GM23248 (cell line): ENCODE data around the gene PHOX2A. TPM values are rescaled to one million over a fixed set of nuclear protein-coding genes. Genes with fewer than 3 reads are reported as not detected.

Experiments
- DNase-seq: peaks from one replicate; pipeline ENCODE4 v3.0.0-alpha.2; 2015
- H2AFZ ChIP-seq: fragments of 200-600 bp; sonication (generic); 2 replicates; pipeline ENCODE4 v1.6.1; 2016; ENCODE audit warnings: antibody characterized with exemption
- H3F3A ChIP-seq: fragments of 200-600 bp; sonication (generic); 2 replicates; pipeline ENCODE4 v1.6.1; 2016; ENCODE audit warnings: mild to moderate bottlenecking, antibody characterized with exemption, mixed run types; ENCODE audit not compliant: insufficient read depth
- H3K27ac ChIP-seq: fragments of 200-600 bp; sonication (generic); 2 replicates; pipeline ENCODE4 v1.5.1; 2016; ENCODE audit warnings: mild to moderate bottlenecking
- H3K27me3 ChIP-seq: fragments of 200-600 bp; sonication (generic); replicated peaks from 2 replicates; pipeline ENCODE4 v1.6.1; 2016; ENCODE audit warnings: mild to moderate bottlenecking; ENCODE audit not compliant: insufficient read depth
- H3K36me3 ChIP-seq: fragments of 200-600 bp; sonication (generic); 2 replicates; pipeline ENCODE4 v1.6.1; 2016; ENCODE audit warnings: low read depth, mild to moderate bottlenecking
- H3K4me1 ChIP-seq: fragments of 200-600 bp; sonication (generic); 2 replicates; pipeline ENCODE4 v1.6.1; 2016; ENCODE audit warnings: mild to moderate bottlenecking; ENCODE audit not compliant: insufficient read depth
- H3K4me2 ChIP-seq: fragments of 200-600 bp; sonication (generic); one replicate; pipeline ENCODE4 v1.6.1; 2016; ENCODE audit warnings: mild to moderate bottlenecking; ENCODE audit not compliant: unreplicated experiment
- H3K4me3 ChIP-seq: fragments of 200-600 bp; sonication (generic); 2 replicates; pipeline ENCODE4 v1.5.1; 2016; ENCODE audit warnings: mild to moderate bottlenecking
- H3K79me2 ChIP-seq: fragments of 200-600 bp; sonication (generic); 2 replicates; pipeline ENCODE4 v1.6.1; 2016; ENCODE audit warnings: mild to moderate bottlenecking; ENCODE audit not compliant: insufficient read depth
- H3K9ac ChIP-seq: fragments of 200-600 bp; sonication (generic); 2 replicates; pipeline ENCODE4 v1.6.1; 2016; ENCODE audit warnings: mild to moderate bottlenecking
- H3K9me2 ChIP-seq: fragments of 200-600 bp; sonication (generic); 2 replicates; pipeline ENCODE4 v1.6.1; 2016; ENCODE audit warnings: mixed run types, mild to moderate bottlenecking, moderate library complexity; ENCODE audit not compliant: insufficient read depth
- H3K9me3 ChIP-seq: fragments of 200-600 bp; sonication (generic); one replicate; pipeline ENCODE4 v1.6.1; 2017; ENCODE audit warnings: low read depth
- H4K20me1 ChIP-seq: fragments of 200-600 bp; sonication (generic); 2 replicates; pipeline ENCODE4 v1.6.0; 2016; ENCODE audit not compliant: insufficient read depth
- EZH2 ChIP-seq: fragments of 200-600 bp; sonication (generic); IDR thresholded peaks from 2 replicates; pipeline ENCODE4 v1.6.1; 2018; ENCODE audit warnings: antibody characterized with exemption, mild to moderate bottlenecking; ENCODE audit not compliant: insufficient read depth, poor library complexity, severe bottlenecking
- EZH2phosphoT487 ChIP-seq: fragments of 200-600 bp; sonication (generic); IDR thresholded peaks from 2 replicates; pipeline ENCODE4 v1.6.1; 2018; ENCODE audit warnings: antibody characterized with exemption, moderate library complexity, mild to moderate bottlenecking, low read depth; ENCODE audit not compliant: insufficient read depth
- WGBS, 2 experiments: methylation state at CpG; one replicate each; pipeline ENCODE4 v1.1.6; 2015 to 2017; ENCODE audit warnings: low lambda C conversion rate in 2 of 2, low coverage in 1 of 2; ENCODE audit errors: missing lambda C conversion rate in 2 of 2; 5-methylcytosine and 5-hydroxymethylcytosine counted together
- in situ Hi-C: fragments of 300-500 bp; cut with MboI; formaldehyde crosslinking; loops from 2 replicates; pipeline ENCODE4 v1.15.0; 2020
- polyA plus RNA-seq: library from polyadenylated mRNA; unstranded; fragments of >200 nt; fragmentation: Nextera tagmentation; extraction: Ambion mirVana; gene quantifications from 2 replicates; pipeline ENCODE4 v1.2.1, GENCODE V29; 2016
- total RNA-seq: library from RNA; depleted of rRNA; stranded (reverse); fragments of >200 nt; shearing (Covaris generic); gene quantifications from 2 replicates; pipeline ENCODE4 v1.2.3, GENCODE V29; 2014; rRNA removed

The PHOX2A gene
- total and polyA plus RNA-seq, 2 experiments from 2014 or later = not detected

- Histone ChIP-seq H4K20me1 (no peaks in the 10 kb centered on the region), H3K9ac (no peak within 1 kb of the TSS), H3K27ac (no peak within 1 kb of the TSS), H3K9me3 (no peaks in the 10 kb centered on the region), H3K4me2 (no peak within 1 kb of the TSS), H2AFZ (no peak within 1 kb of the TSS), H3K4me1 (no peaks in the 10 kb centered on the region), H3K9me2 (no peaks in the 10 kb centered on the region), H3K79me2 (no peaks in the 10 kb centered on the region), H3K36me3 (no peaks in the 10 kb centered on the region), H3K4me3 (no peak within 1 kb of the TSS), H3K27me3 (no peaks in the 10 kb centered on the region; the same call in 1 of the 2 replicates), H3F3A (no peaks in the 10 kb centered on the region)
- peak; percentile 11 for DNase-seq
- 64 to 87% methylated on average over 3 to 5 of the region's 5 CpGs for WGBS, 2 experiments
- TF ChIP-seq EZH2 (no peak), EZH2phosphoT487 (no peak)
- in situ Hi-C loops = no loop called here
These were observed 52.0 kb downstream of the PHOX2A start, which contains the start of gene FOLR1 for GRCh38 chr11:72191961-72192381. Gene FOLR1, plus strand, starts transcription at chr11:72192140. Its CDS starts 34 bp downstream, at chr11:72192174.

DNA sequence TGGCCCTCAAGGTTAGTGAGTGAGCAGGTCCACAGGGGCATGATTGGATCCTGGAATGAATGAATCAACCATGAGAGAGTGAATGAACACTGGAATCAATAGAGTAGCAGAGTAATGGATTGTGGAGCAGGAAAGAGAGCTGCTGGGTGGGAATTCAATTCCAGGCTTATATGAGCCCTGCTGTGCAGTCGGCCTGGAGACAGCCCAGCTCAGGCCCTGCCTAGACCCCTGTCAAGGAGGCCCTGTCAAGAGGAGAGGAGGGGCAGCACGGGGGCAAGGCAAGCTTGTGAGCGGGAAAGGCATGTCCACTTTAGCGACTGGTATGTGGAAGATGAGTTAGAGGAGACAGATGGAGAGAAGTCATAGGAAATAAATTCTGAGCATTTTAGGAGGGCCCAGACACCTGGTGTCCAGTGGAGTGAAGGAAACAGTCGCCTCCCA, 53.3 kb downstream of the PHOX2A start:
- H3K79me2 ChIP-seq = no peaks in the 10 kb centered on the region
- no peak overlapping the region for H3K4me3 ChIP-seq
- H3K36me3 ChIP-seq = no peaks in the 10 kb centered on the region
- H3K9me3 ChIP-seq = no peaks in the 10 kb centered on the region
- no peak overlapping the region for H3K27ac ChIP-seq
- H3K4me1 ChIP-seq = no peaks in the 10 kb centered on the region
- H3K27me3 ChIP-seq = no peaks in the 10 kb centered on the region; the same call in 1 of the 2 replicates
- no peaks in the 10 kb centered on the region for H4K20me1 ChIP-seq
- no peak overlapping the region for H2AFZ ChIP-seq
- H3K9me2 ChIP-seq = no peaks in the 10 kb centered on the region
- H3K9ac ChIP-seq = no peak overlapping the region
- no peak for DNase-seq
- no peaks in the 10 kb centered on the region for H3F3A ChIP-seq
- no peak for TF ChIP-seq EZH2
- TF ChIP-seq EZH2phosphoT487 = no peak
- WGBS, 2 experiments = 65 to 66% methylated on average over 5 of the region's 5 CpGs
- no peak overlapping the region for H3K4me2 ChIP-seq
- in situ Hi-C loops = no loop called here

DNA sequence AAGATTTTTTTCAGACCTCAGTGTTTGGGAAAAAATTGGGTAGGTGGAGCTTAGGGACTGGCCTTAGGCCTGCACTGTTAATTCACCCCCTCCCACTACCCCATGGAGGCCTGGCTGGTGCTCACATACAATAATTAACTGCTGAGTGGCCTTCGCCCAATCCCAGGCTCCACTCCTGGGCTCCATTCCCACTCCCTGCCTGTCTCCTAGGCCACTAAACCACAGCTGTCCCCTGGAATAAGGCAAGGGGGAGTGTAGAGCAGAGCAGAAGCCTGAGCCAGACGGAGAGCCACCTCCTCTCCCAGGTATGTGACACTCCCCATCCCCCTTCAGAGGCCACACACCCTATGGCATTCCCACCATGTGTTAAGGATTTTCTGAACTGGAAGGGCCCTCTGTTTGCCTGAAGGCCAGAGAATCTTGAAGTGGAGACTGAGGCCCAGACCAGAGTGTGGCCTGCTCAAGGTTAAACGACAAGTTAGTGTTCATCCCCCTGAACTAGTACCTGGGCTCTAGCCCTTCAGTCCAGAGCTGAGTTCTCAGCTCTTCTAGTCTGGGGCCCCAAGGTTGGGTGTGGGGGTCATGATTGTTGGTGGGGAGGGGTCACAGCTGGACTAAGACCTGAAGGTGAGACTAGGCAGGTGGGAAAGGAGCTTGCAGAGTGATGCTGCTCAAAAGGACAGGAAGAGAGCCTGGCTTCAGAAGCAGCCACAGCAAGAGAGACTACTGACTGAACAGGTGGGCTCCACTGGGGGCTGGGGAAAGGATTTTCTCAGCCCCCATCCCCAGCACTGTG, 54.3 kb downstream of the PHOX2A start:
- no peaks in the 10 kb centered on the region for H3K36me3 ChIP-seq
- in situ Hi-C loops = no loop called here
- no peaks in the 10 kb centered on the region for H3K9me2 ChIP-seq
- no peaks in the 10 kb centered on the region for H3K4me1 ChIP-seq
- no peak overlapping the region for H2AFZ ChIP-seq
- H3K4me2 ChIP-seq = no peak overlapping the region
- no peaks in the 10 kb centered on the region for H3K9me3 ChIP-seq
- no peak for TF ChIP-seq EZH2
- no peak for TF ChIP-seq EZH2phosphoT487
- no peaks in the 10 kb centered on the region for H3F3A ChIP-seq
- H4K20me1 ChIP-seq = no peaks in the 10 kb centered on the region
- WGBS, 2 experiments = 62 to 67% methylated on average over 3 of the region's 3 CpGs
- no peak overlapping the region for H3K27ac ChIP-seq
- no peaks in the 10 kb centered on the region for H3K27me3 ChIP-seq
- DNase-seq = no peak
- no peak overlapping the region for H3K4me3 ChIP-seq
- H3K79me2 ChIP-seq = no peaks in the 10 kb centered on the region
- H3K9ac ChIP-seq = no peak overlapping the region

Other genes starting within 250 kb of the PHOX2A start
- gene IL18BP, start 245.3 kb downstream of the PHOX2A start, total RNA-seq = 2.5 and 4.8 TPM in 2 replicates
- gene IL18BP, start 245.3 kb downstream of the PHOX2A start, polyA plus RNA-seq = 0.14 and 0.44 TPM in 2 replicates
- gene NUMA1, start 163.6 kb downstream of the PHOX2A start, total RNA-seq = 124 and 149 TPM in 2 replicates
- 48.7 and 51.5 TPM in 2 replicates for gene NUMA1, start 163.6 kb downstream of the PHOX2A start, polyA plus RNA-seq
- gene LRRC51, start 163.3 kb downstream of the PHOX2A start, total RNA-seq = 7.1 and 7.8 TPM in 2 replicates
- gene LRRC51, start 163.3 kb downstream of the PHOX2A start, polyA plus RNA-seq = 7.5 and 9.4 TPM in 2 replicates
- 122 and 132 TPM in 2 replicates for gene LAMTOR1, start 140.9 kb downstream of the PHOX2A start, total RNA-seq
- 142 and 145 TPM in 2 replicates for gene LAMTOR1, start 140.9 kb downstream of the PHOX2A start, polyA plus RNA-seq
- gene TOMT, start 138.3 kb downstream of the PHOX2A start, total RNA-seq = not detected in 2 replicates
- gene TOMT, start 138.3 kb downstream of the PHOX2A start, polyA plus RNA-seq = not detected in 2 replicates
- gene ANAPC15, start 131.5 kb downstream of the PHOX2A start, total RNA-seq = 38.7 TPM in 2 replicates
- gene ANAPC15, start 131.5 kb downstream of the PHOX2A start, polyA plus RNA-seq = 57.5 and 62.4 TPM in 2 replicates
- gene FOLR3, start 108.5 kb downstream of the PHOX2A start, total RNA-seq = 0.43 and 4.3 TPM in 2 replicates
- gene FOLR3, start 108.5 kb downstream of the PHOX2A start, polyA plus RNA-seq = 0.93 and 1.8 TPM in 2 replicates
- not detected in 2 replicates for gene FOLR1, start 52.0 kb downstream of the PHOX2A start, total RNA-seq
- 0.24 TPM in 1 of 2 replicates, not detected in the other for gene FOLR1, start 52.0 kb downstream of the PHOX2A start, polyA plus RNA-seq
- gene FOLR2, start 27.4 kb downstream of the PHOX2A start, total RNA-seq = not detected in 2 replicates
- gene FOLR2, start 27.4 kb downstream of the PHOX2A start, polyA plus RNA-seq = not detected in 2 replicates
- gene INPPL1, start 19.4 kb downstream of the PHOX2A start, total RNA-seq = 68.0 and 70.6 TPM in 2 replicates
- gene INPPL1, start 19.4 kb downstream of the PHOX2A start, polyA plus RNA-seq = 24.9 and 28.4 TPM in 2 replicates
- 19.2 and 26.8 TPM in 2 replicates for gene CLPB, start 190.4 kb upstream of the PHOX2A start, total RNA-seq
- gene CLPB, start 190.4 kb upstream of the PHOX2A start, polyA plus RNA-seq = 11.5 and 16.9 TPM in 2 replicates